GM19035 (cell line): ENCODE measurements around the gene OR8B4.
"Not testable (repeated sequence)": the region's sequence is repeated elsewhere in the genome, so short reads cannot be mapped to it uniquely, and the experiment has no call there.

Experiments
- ATAC-seq: cut with Tn5 transposase; IDR thresholded peaks from one replicate; pipeline ENCODE4 v1.9.1; 2021; ENCODE audit not compliant: unreplicated experiment

The OR8B4 gene

GRCh38 chr11:124424384-124424921 lies at the start of gene OR8B4:
OR8B4 (minus strand) TSS chr11:124424871; CDS start chr11:124424871, 0 bp downstream.
- no peak for ATAC-seq

- no peak for ATAC-seq
Observed at GRCh38 chr11:124474079-124474478, 49.4 kb upstream of the OR8B4 start.

- no peak for ATAC-seq
Observed at GRCh38 chr11:124473476-124473875, 48.8 kb upstream of the OR8B4 start.

- no peak for ATAC-seq
Observed at GRCh38 chr11:124470561-124471227, 46.0 kb upstream of the OR8B4 start.

- no peak for ATAC-seq
Observed at GRCh38 chr11:124467381-124467927, 42.8 kb upstream of the OR8B4 start.

GRCh38 chr11:124465368-124465767 lies 40.7 kb upstream of the OR8B4 start:
- no peak for ATAC-seq

- no peak for ATAC-seq
Observed at GRCh38 chr11:124463990-124464389, 39.3 kb upstream of the OR8B4 start.

- ATAC-seq, result no peak
Observed at GRCh38 chr11:124463324-124463723, 38.7 kb upstream of the OR8B4 start.

GRCh38 chr11:124460459-124460858 lies 35.8 kb upstream of the OR8B4 start:
- no peak for ATAC-seq

- not testable (repeated sequence) for ATAC-seq
Observed at GRCh38 chr11:124459379-124459778, 34.7 kb upstream of the OR8B4 start.

GRCh38 chr11:124454552-124454951 lies 29.9 kb upstream of the OR8B4 start:
- no peak for ATAC-seq

GRCh38 chr11:124446916-124447315 lies 22.2 kb upstream of the OR8B4 start:
- no peak for ATAC-seq

GRCh38 chr11:124445646-124446150 lies 21.0 kb upstream of the OR8B4 start, which contains the start of gene OR8B8:
OR8B8 (minus strand) TSS chr11:124445696; CDS start chr11:124441085, 4,611 bp downstream.
- no peak for ATAC-seq

- no peak for ATAC-seq
Observed at GRCh38 chr11:124442847-124443246, 18.2 kb upstream of the OR8B4 start.

GRCh38 chr11:124442442-124442841 lies 17.8 kb upstream of the OR8B4 start:
- no peak for ATAC-seq

GRCh38 chr11:124441519-124441918 lies 16.8 kb upstream of the OR8B4 start:
- ATAC-seq, result no peak

GRCh38 chr11:124441081-124441480 lies 16.4 kb upstream of the OR8B4 start:
- ATAC-seq, result no peak

- no peak for ATAC-seq
Observed at GRCh38 chr11:124440608-124441007, 15.9 kb upstream of the OR8B4 start.

- no peak for ATAC-seq
Observed at GRCh38 chr11:124434699-124435098, 10.0 kb upstream of the OR8B4 start.

GRCh38 chr11:124429599-124429998 lies 4.9 kb upstream of the OR8B4 start:
- no peak for ATAC-seq

- no peak for ATAC-seq
Observed at GRCh38 chr11:124421043-124421442, 3.6 kb downstream of the OR8B4 start.

GRCh38 chr11:124415356-124415923 lies 9.2 kb downstream of the OR8B4 start:
- ATAC-seq, result peak; percentile 68
